ENCODE measurements around the gene C1orf53. TPM values are rescaled to one million over a fixed set of nuclear protein-coding genes. Genes with fewer than 3 reads are reported as not detected.
A peak's percentile ranks its signal among the peaks of the same experiment; 100 is the strongest.

C1orf53 gene
- total and polyA plus RNA-seq, 2 of the 13 experiments (the other 11 are each of a cell fraction or from before 2014, with no cell fraction given), result 5.8 to 10.1 TPM

GRCh38 chr1:197915862-197916499 lies 13.6 kb downstream of the C1orf53 start (continued):
- no peak for TF ChIP-seq ZFP36L1 (CRISPR knock-in tag; IDR thresholded peaks at IDR 0.05)
- TF ChIP-seq ZFP36L2 (CRISPR knock-in tag; IDR thresholded peaks at IDR 0.05), result no peak
- no peak for TF ChIP-seq BRCA1 (CRISPR knock-in tag; IDR thresholded peaks at IDR 0.05)
- no peak for TF ChIP-seq ZSCAN31 (CRISPR knock-in tag; IDR thresholded peaks at IDR 0.05; ENCODE audit: low read depth)
- TF ChIP-seq, protein P1, sequence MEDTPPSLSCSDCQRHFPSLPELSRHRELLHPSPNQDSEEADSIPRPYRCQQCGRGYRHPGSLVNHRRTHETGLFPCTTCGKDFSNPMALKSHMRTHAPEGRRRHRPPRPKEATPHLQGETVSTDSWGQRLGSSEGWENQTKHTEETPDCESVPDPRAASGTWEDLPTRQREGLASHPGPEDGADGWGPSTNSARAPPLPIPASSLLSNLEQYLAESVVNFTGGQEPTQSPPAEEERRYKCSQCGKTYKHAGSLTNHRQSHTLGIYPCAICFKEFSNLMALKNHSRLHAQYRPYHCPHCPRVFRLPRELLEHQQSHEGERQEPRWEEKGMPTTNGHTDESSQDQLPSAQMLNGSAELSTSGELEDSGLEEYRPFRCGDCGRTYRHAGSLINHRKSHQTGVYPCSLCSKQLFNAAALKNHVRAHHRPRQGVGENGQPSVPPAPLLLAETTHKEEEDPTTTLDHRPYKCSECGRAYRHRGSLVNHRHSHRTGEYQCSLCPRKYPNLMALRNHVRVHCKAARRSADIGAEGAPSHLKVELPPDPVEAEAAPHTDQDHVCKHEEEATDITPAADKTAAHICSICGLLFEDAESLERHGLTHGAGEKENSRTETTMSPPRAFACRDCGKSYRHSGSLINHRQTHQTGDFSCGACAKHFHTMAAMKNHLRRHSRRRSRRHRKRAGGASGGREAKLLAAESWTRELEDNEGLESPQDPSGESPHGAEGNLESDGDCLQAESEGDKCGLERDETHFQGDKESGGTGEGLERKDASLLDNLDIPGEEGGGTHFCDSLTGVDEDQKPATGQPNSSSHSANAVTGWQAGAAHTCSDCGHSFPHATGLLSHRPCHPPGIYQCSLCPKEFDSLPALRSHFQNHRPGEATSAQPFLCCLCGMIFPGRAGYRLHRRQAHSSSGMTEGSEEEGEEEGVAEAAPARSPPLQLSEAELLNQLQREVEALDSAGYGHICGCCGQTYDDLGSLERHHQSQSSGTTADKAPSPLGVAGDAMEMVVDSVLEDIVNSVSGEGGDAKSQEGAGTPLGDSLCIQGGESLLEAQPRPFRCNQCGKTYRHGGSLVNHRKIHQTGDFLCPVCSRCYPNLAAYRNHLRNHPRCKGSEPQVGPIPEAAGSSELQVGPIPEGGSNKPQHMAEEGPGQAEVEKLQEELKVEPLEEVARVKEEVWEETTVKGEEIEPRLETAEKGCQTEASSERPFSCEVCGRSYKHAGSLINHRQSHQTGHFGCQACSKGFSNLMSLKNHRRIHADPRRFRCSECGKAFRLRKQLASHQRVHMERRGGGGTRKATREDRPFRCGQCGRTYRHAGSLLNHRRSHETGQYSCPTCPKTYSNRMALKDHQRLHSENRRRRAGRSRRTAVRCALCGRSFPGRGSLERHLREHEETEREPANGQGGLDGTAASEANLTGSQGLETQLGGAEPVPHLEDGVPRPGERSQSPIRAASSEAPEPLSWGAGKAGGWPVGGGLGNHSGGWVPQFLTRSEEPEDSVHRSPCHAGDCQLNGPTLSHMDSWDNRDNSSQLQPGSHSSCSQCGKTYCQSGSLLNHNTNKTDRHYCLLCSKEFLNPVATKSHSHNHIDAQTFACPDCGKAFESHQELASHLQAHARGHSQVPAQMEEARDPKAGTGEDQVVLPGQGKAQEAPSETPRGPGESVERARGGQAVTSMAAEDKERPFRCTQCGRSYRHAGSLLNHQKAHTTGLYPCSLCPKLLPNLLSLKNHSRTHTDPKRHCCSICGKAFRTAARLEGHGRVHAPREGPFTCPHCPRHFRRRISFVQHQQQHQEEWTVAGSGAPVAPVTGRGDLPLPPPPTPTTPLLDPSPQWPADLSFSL (CRISPR knock-in tag; IDR thresholded peaks at IDR 0.05), result no peak
- TF ChIP-seq ZNF589 (CRISPR knock-in tag; conservative IDR thresholded peaks at IDR 0.05), result no peak
- TF ChIP-seq, protein P2, sequence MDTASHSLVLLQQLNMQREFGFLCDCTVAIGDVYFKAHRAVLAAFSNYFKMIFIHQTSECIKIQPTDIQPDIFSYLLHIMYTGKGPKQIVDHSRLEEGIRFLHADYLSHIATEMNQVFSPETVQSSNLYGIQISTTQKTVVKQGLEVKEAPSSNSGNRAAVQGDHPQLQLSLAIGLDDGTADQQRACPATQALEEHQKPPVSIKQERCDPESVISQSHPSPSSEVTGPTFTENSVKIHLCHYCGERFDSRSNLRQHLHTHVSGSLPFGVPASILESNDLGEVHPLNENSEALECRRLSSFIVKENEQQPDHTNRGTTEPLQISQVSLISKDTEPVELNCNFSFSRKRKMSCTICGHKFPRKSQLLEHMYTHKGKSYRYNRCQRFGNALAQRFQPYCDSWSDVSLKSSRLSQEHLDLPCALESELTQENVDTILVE (CRISPR knock-in tag; IDR thresholded peaks at IDR 0.05), result no peak
- no peak for TF ChIP-seq RCOR2 (CRISPR knock-in tag; IDR thresholded peaks at IDR 0.05)
- no peak for TF ChIP-seq ZNF749 (CRISPR knock-in tag; IDR thresholded peaks at IDR 0.05; ENCODE audit: borderline replicate concordance)
- no peak for TF ChIP-seq PHF20 (CRISPR knock-in tag; IDR thresholded peaks at IDR 0.05)
- TF ChIP-seq, protein P3, sequence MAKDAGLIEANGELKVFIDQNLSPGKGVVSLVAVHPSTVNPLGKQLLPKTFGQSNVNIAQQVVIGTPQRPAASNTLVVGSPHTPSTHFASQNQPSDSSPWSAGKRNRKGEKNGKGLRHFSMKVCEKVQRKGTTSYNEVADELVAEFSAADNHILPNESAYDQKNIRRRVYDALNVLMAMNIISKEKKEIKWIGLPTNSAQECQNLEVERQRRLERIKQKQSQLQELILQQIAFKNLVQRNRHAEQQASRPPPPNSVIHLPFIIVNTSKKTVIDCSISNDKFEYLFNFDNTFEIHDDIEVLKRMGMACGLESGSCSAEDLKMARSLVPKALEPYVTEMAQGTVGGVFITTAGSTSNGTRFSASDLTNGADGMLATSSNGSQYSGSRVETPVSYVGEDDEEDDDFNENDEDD (CRISPR knock-in tag; IDR thresholded peaks at IDR 0.05; ENCODE audit: borderline replicate concordance), result peak; percentile 39; the same call in 1 of the 2 replicates
- TF ChIP-seq ZC3H4 (CRISPR knock-in tag; IDR thresholded peaks at IDR 0.05; ENCODE audit: borderline replicate concordance), result no peak
- no peak for TF ChIP-seq ZNF670 (CRISPR knock-in tag; IDR thresholded peaks at IDR 0.05; ENCODE audit: borderline replicate concordance)
- no peak for TF ChIP-seq ZNF652 (CRISPR knock-in tag; IDR thresholded peaks at IDR 0.05; ENCODE audit: borderline replicate concordance, low read depth)
- TF ChIP-seq SP140L (CRISPR knock-in tag; IDR thresholded peaks at IDR 0.05; ENCODE audit: borderline replicate concordance), result no peak
- no peak for TF ChIP-seq ZNF34 (CRISPR knock-in tag; IDR thresholded peaks at IDR 0.05; ENCODE audit: borderline replicate concordance)
- no peak for TF ChIP-seq ZNF124 (CRISPR knock-in tag; IDR thresholded peaks at IDR 0.05)
- TF ChIP-seq ZNF136 (CRISPR knock-in tag; IDR thresholded peaks at IDR 0.05; ENCODE audit: low read depth), result no peak
- no peak for TF ChIP-seq POGZ (CRISPR knock-in tag; IDR thresholded peaks at IDR 0.05)

Data from HepG2 (cell line).